Keratinocyte (primary cell): ENCODE data around the gene BRIP1.

ENCODE experiments used
- EZH2 ChIP-seq: IDR thresholded peaks from one replicate; pipeline ENCODE4 v1.6.1; 2012; ENCODE audit warnings: inconsistent platforms, mild to moderate bottlenecking, low read length, moderate library complexity
- TF ChIP-seq, protein P1 (sequence below), 3 experiments: IDR thresholded peaks in 1 of 3; conservative IDR thresholded peaks in 1 of 3; optimal IDR thresholded peaks in 1 of 3; 2 replicates in 2 of 3; 3 replicates in 1 of 3; pipeline versions ENCODE3 to v1.5.1; 2011; ENCODE audit warnings: low read length in 3 of 3, mild to moderate bottlenecking in 3 of 3, moderate library complexity in 2 of 3, control low read depth in 1 of 3, inconsistent platforms in 1 of 3; ENCODE audit not compliant: insufficient read depth in 2 of 3; ENCODE audit errors: extremely low read depth in 1 of 3

DNA sequence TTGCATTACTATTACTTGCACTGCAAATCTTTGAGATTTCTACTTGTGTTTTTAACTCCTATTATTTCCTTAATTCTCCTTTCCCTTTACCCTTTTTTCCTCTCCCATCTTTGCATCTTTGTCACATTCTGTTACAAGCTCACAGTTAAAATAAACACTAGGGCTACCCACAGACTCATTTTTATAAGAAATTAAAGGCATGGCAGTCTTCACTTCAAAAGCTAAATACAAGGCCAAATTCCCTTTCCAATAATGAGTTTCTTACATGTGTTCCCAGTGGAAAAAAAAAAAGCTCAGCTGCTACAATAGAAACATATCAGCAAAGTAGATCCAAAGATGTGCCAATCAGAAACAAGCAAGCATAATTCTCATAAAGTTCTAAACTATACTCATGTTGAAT, 3.7 kb upstream of the BRIP1 start:
- TF ChIP-seq, protein P1, sequence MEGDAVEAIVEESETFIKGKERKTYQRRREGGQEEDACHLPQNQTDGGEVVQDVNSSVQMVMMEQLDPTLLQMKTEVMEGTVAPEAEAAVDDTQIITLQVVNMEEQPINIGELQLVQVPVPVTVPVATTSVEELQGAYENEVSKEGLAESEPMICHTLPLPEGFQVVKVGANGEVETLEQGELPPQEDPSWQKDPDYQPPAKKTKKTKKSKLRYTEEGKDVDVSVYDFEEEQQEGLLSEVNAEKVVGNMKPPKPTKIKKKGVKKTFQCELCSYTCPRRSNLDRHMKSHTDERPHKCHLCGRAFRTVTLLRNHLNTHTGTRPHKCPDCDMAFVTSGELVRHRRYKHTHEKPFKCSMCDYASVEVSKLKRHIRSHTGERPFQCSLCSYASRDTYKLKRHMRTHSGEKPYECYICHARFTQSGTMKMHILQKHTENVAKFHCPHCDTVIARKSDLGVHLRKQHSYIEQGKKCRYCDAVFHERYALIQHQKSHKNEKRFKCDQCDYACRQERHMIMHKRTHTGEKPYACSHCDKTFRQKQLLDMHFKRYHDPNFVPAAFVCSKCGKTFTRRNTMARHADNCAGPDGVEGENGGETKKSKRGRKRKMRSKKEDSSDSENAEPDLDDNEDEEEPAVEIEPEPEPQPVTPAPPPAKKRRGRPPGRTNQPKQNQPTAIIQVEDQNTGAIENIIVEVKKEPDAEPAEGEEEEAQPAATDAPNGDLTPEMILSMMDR (optimal IDR thresholded peaks at IDR 0.05 in 1 of 3, IDR thresholded peaks at IDR 0.05 in 1 of 3, conservative IDR thresholded peaks at IDR 0.05 in 1 of 3; ENCODE audit: extremely low read depth in 1 of 3, insufficient read depth in 2 of 3, low read length in 3 of 3): no peak
- TF ChIP-seq EZH2: no peak
